IPS-15b (cell line): ENCODE measurements around the gene SNAI3.

Experiments
- H3K27me3 ChIP-seq: one replicate; pipeline ENCODE4 v1.6.1; 2013; ENCODE audit warnings: low read length; ENCODE audit not compliant: control insufficient read depth, insufficient read depth
- H3K36me3 ChIP-seq: one replicate; pipeline ENCODE4 v1.6.1; 2013; ENCODE audit warnings: low read length; ENCODE audit not compliant: control insufficient read depth, insufficient read depth
- H3K4me1 ChIP-seq: one replicate; pipeline ENCODE4 v1.6.1; 2013; ENCODE audit warnings: mild to moderate bottlenecking, low read length; ENCODE audit not compliant: control insufficient read depth, insufficient read depth
- H3K4me3 ChIP-seq: one replicate; pipeline ENCODE4 v1.5.1; 2013; ENCODE audit warnings: low read depth, low read length
- H3K9ac ChIP-seq: one replicate; pipeline ENCODE4 v1.6.1; 2013; ENCODE audit warnings: low read depth, mild to moderate bottlenecking, low read length
- H3K9me3 ChIP-seq: one replicate; pipeline ENCODE4 v1.6.1; 2013; ENCODE audit warnings: mild to moderate bottlenecking, low read length; ENCODE audit not compliant: control insufficient read depth, insufficient read depth

Gene SNAI3

DNA sequence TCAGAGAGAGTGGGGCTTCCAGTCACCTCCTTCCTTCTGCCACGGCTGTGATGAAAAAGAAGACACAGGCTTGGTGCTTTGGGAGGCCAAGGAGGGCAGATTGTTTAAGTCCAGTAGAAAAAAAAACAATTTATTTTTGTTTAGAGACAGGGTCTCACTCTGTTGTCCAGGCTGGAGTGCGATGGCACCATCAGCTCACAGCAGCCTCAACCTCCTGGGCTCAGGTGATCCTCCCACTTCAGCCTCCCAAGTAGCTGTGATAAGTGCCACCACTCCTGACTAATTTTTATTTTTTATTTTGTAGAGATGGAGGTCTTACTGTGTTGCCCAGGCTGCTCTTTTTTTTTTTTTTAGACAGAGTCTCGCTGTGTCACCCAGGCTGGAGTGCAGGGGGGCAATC, 20.7 kb downstream of the SNAI3 start:
- Histone ChIP-seq H3K36me3 (peaks cover 2% of the 10 kb centered on the region), H3K9ac (no peak overlapping the region), H3K27me3 (no peaks in the 10 kb centered on the region), H3K4me3 (no peak overlapping the region), H3K9me3 (no peaks in the 10 kb centered on the region), H3K4me1 (peaks cover 2% of the 10 kb centered on the region)

DNA sequence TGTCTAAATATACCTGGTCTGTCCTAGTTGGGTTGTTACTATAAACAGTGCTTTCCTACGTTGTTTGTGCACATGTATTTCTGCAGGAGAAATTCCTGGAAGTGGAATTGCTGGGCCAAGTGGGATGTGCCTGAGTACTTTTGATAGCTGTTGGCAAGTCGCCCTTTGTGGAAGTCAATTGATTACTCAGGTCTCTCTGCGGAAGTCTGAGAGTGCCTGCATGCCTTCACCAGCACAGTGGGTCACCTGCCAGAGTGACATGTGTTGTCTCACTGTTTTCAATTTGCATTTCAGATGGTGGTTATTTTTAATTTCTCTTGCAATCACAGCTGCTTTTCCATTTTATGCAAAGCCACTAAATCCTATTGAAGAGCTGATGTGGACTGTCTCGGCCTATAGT, 21.2 kb downstream of the SNAI3 start:
- Histone ChIP-seq H3K9ac (no peak overlapping the region), H3K27me3 (no peaks in the 10 kb centered on the region), H3K4me1 (peaks cover 2% of the 10 kb centered on the region), H3K9me3 (no peaks in the 10 kb centered on the region), H3K4me3 (no peak overlapping the region), H3K36me3 (peaks cover 2% of the 10 kb centered on the region)

GRCh38 chr16:88662843-88663606, 23.3 kb downstream of the SNAI3 start, which contains the start of gene MVD:
Gene MVD, minus strand, starts transcription at chr16:88663091. Its CDS starts 11 bp downstream, at chr16:88663080.
- peaks cover 2% of the 10 kb centered on the region for H3K4me1 ChIP-seq
- H3K36me3 ChIP-seq: peaks cover 4% of the 10 kb centered on the region
- no peaks in the 10 kb centered on the region for H3K9me3 ChIP-seq
- H3K27me3 ChIP-seq: no peaks in the 10 kb centered on the region
- H3K4me3 ChIP-seq: peak within 1 kb of the TSS; percentile 81
- H3K9ac ChIP-seq: peak within 1 kb of the TSS; percentile 65

DNA sequence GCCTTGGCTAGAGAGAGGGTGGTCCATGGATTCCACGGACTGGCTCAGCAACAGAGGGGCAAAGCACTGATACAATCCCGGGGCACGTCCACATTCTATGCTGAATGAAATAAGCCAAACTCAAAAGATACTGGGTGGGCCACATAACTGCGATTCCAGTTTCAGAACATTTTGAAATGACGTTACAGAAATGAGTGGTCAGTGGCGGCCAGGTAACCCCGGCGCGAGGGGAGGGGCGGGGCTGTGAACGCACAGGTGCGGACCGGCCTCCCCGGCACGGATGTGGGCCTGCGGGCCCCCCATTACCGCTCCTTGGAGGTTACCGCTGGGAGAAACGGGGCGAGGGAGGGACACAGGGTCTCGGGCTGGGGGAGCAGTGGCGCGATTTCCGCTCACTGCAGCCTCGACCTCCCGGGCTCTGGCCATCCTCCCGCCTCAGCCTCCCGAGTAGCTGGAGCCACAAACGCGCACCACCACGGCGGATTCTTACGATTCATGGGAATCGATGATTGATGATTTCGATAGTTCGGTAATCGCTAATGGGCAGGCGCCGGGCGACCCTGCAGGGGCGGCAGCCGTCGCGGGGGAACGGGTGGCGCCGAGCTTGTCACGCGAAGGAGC, 24.0 kb downstream of the SNAI3 start:
- H3K9ac ChIP-seq: peak overlapping the region; percentile 24
- H3K4me3 ChIP-seq: peak overlapping the region; percentile 81
- H3K4me1 ChIP-seq: peaks cover 2% of the 10 kb centered on the region
- H3K9me3 ChIP-seq: no peaks in the 10 kb centered on the region
- no peaks in the 10 kb centered on the region for H3K27me3 ChIP-seq
- H3K36me3 ChIP-seq: peaks cover 7% of the 10 kb centered on the region

DNA sequence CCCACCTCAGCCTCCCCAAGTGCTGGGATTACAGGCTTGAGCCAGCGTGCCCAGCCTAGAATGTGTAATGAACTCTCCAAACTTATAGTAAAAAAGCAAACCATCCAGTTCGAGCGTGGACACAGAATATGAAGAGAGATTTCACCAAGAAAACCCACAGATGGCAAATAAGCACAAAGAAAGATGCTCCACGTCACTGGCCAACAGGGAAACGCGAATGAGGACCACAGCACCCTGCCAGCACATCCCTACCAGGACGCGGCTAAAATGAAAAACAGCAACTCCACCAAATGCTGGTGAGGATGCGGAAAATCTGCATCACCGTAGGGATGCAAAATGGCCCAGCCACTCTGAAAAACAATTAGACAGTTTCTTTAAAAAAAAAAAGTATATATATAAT, 24.8 kb downstream of the SNAI3 start:
- H3K9ac ChIP-seq: no peak overlapping the region
- H3K4me3 ChIP-seq: no peak overlapping the region

GRCh38 chr16:88659160-88659559, 27.1 kb downstream of the SNAI3 start:
- Histone ChIP-seq H3K4me3 (no peak overlapping the region), H3K4me1 (peaks cover 2% of the 10 kb centered on the region), H3K9me3 (no peaks in the 10 kb centered on the region), H3K36me3 (peaks cover 21% of the 10 kb centered on the region), H3K27me3 (no peaks in the 10 kb centered on the region), H3K9ac (no peak overlapping the region)

More for the DNA sequence above, 24.8 kb downstream of the SNAI3 start:
- Histone ChIP-seq H3K27me3 (no peaks in the 10 kb centered on the region), H3K9me3 (no peaks in the 10 kb centered on the region), H3K4me1 (peaks cover 2% of the 10 kb centered on the region), H3K36me3 (peaks cover 5% of the 10 kb centered on the region)

GRCh38 chr16:88658714-88659113, 27.6 kb downstream of the SNAI3 start:
- Histone ChIP-seq H3K9ac (no peak overlapping the region), H3K36me3 (peaks cover 24% of the 10 kb centered on the region)

GRCh38 chr16:88657371-88657770, 28.9 kb downstream of the SNAI3 start:
- Histone ChIP-seq H3K36me3 (peaks cover 26% of the 10 kb centered on the region), H3K9ac (no peak overlapping the region), H3K9me3 (no peaks in the 10 kb centered on the region)

More at GRCh38 chr16:88658714-88659113, 27.6 kb downstream of the SNAI3 start:
- Histone ChIP-seq H3K4me3 (no peak overlapping the region), H3K4me1 (peaks cover 2% of the 10 kb centered on the region), H3K9me3 (no peaks in the 10 kb centered on the region), H3K27me3 (no peaks in the 10 kb centered on the region)

GRCh38 chr16:88656291-88656980, 29.9 kb downstream of the SNAI3 start:
- Histone ChIP-seq H3K9me3 (no peaks in the 10 kb centered on the region), H3K36me3 (peaks cover 31% of the 10 kb centered on the region), H3K27me3 (no peaks in the 10 kb centered on the region), H3K9ac (no peak overlapping the region), H3K4me1 (peaks cover under 1% of the 10 kb centered on the region), H3K4me3 (no peak overlapping the region)

More at GRCh38 chr16:88657371-88657770, 28.9 kb downstream of the SNAI3 start:
- Histone ChIP-seq H3K27me3 (no peaks in the 10 kb centered on the region), H3K4me1 (peaks cover 2% of the 10 kb centered on the region), H3K4me3 (no peak overlapping the region)

DNA sequence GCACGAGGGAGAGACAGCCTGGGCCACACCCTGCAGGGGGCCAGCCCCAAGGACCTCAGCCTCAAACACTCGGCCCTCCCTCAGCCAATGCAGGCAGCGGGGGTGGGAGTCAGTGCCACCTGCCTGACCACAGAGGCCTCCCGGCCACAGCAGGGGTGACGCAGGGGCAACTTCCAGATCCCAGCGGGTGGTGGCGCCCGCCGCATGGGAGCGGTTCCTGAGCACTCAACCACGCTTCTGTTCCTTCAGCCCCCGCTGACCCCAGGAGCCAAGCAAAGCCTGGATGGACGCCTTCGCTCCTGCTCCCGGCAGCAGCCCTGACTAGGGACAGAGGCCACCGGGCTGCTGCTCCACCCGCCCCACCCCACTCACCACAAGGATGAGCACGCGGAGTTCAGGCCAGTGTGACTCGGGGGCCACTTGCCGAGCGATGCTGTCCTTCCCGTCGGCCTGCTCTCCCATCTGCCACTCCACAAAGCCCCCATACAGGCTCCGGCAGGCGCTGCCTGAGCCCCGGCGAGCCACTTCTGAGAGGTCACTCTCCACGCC, 30.5 kb downstream of the SNAI3 start:
- H3K27me3 ChIP-seq: no peaks in the 10 kb centered on the region
- no peaks in the 10 kb centered on the region for H3K9me3 ChIP-seq
- peaks cover 31% of the 10 kb centered on the region for H3K36me3 ChIP-seq
- H3K9ac ChIP-seq: no peak overlapping the region
- H3K4me1 ChIP-seq: peaks cover 4% of the 10 kb centered on the region
- H3K4me3 ChIP-seq: no peak overlapping the region

GRCh38 chr16:88655053-88655732, 31.1 kb downstream of the SNAI3 start:
- peaks cover 4% of the 10 kb centered on the region for H3K4me1 ChIP-seq
- H3K36me3 ChIP-seq: peaks cover 31% of the 10 kb centered on the region
- no peak overlapping the region for H3K9ac ChIP-seq
- H3K9me3 ChIP-seq: no peaks in the 10 kb centered on the region
- H3K27me3 ChIP-seq: no peaks in the 10 kb centered on the region
- no peak overlapping the region for H3K4me3 ChIP-seq
